Liver (tissue), 9 donors: Measurements from ENCODE around the gene PSMB3. TPM values are rescaled to one million over a fixed set of nuclear protein-coding genes. Genes with fewer than 3 reads are reported as not detected.

Experiments
- DNase-seq: peaks from one replicate; pipeline ENCODE4 v3.0.0-alpha.2; 2017; ENCODE audit warnings: low spot score
- H3K27ac ChIP-seq, 2 donors: one replicate each; pipeline ENCODE4 v1.7.0; 2013; ENCODE audit warnings: inconsistent platforms in 2 of 2, low read length in 2 of 2, control low read depth in 1 of 2, low read depth in 1 of 2, mild to moderate bottlenecking in 1 of 2
- H3K27me3 ChIP-seq, 4 donors: one replicate each; pipeline versions ENCODE4 v1.6.1 to v1.7.0; 2013; ENCODE audit warnings: low read length in 3 of 4, inconsistent platforms in 1 of 4, mild to moderate bottlenecking in 1 of 4, moderate library complexity in 1 of 4; ENCODE audit not compliant: control insufficient read depth in 4 of 4, insufficient read depth in 4 of 4
- H3K36me3 ChIP-seq, 4 donors: one replicate each; pipeline versions ENCODE4 v1.6.1 to v1.7.0; 2013; ENCODE audit warnings: low read length in 3 of 4, mild to moderate bottlenecking in 3 of 4, low read depth in 1 of 4, moderate library complexity in 1 of 4; ENCODE audit not compliant: control insufficient read depth in 4 of 4, insufficient read depth in 3 of 4
- H3K4me1 ChIP-seq, 4 donors: one replicate each; pipeline versions ENCODE4 v1.6.1 to v1.7.0; 2013; ENCODE audit warnings: low read length in 3 of 4, mild to moderate bottlenecking in 3 of 4, moderate library complexity in 1 of 4; ENCODE audit not compliant: control insufficient read depth in 4 of 4, insufficient read depth in 4 of 4
- H3K4me3 ChIP-seq, 3 donors: one replicate each; pipeline versions ENCODE4 v1.6.1 to v1.7.0; 2013; ENCODE audit warnings: low read length in 3 of 3, control low read depth in 1 of 3, low read depth in 1 of 3, mild to moderate bottlenecking in 1 of 3
- H3K9ac ChIP-seq, 2 donors: one replicate each; pipeline ENCODE4 v1.7.0; 2013; ENCODE audit warnings: low read length in 2 of 2, mild to moderate bottlenecking in 2 of 2, moderate library complexity in 2 of 2, control low read depth in 1 of 2, low read depth in 1 of 2
- H3K9me3 ChIP-seq, 4 donors: one replicate each; pipeline versions ENCODE4 v1.6.1 to v1.7.0; 2013; ENCODE audit warnings: low read length in 3 of 4; ENCODE audit not compliant: control insufficient read depth in 4 of 4
- ATF3 ChIP-seq: IDR thresholded peaks from 2 replicates; pipeline ENCODE4 v1.6.1; 2016; ENCODE audit warnings: antibody characterized with exemption
- CTCF ChIP-seq: fragments of 150-350 bp; IDR thresholded peaks from 2 replicates; pipeline ENCODE4 v1.5.1; 2017; ENCODE audit warnings: improper control_type of control experiment, low read depth, low read length; ENCODE audit not compliant: missing input control
- EGR1 ChIP-seq, 2 donors: IDR thresholded peaks; 2 replicates each; pipeline ENCODE4 v1.6.1; 2016 to 2018; ENCODE audit warnings: antibody characterized with exemption in 2 of 2, low read depth in 2 of 2
- FOXA1 ChIP-seq: IDR thresholded peaks from 2 replicates; pipeline ENCODE4 v1.6.1; 2016; ENCODE audit warnings: antibody characterized with exemption
- FOXA2 ChIP-seq: IDR thresholded peaks from 2 replicates; pipeline ENCODE4 v1.6.1; 2016; ENCODE audit warnings: antibody characterized with exemption
- GABPA ChIP-seq, 2 donors: IDR thresholded peaks in 1 of 2; conservative IDR thresholded peaks in 1 of 2; 2 replicates each; pipeline ENCODE4 v1.6.1; 2016; ENCODE audit warnings: antibody characterized with exemption in 2 of 2, mild to moderate bottlenecking in 1 of 2, moderate library complexity in 1 of 2
- HNF4A ChIP-seq, 2 donors: conservative IDR thresholded peaks; 2 replicates each; pipeline ENCODE4 v1.6.1; 2016; ENCODE audit warnings: antibody characterized with exemption in 2 of 2, mild to moderate bottlenecking in 2 of 2
- JUND ChIP-seq, 2 donors: IDR thresholded peaks; 2 replicates each; pipeline ENCODE4 v1.6.1; 2016; ENCODE audit warnings: antibody characterized with exemption in 2 of 2
- MAX ChIP-seq: IDR thresholded peaks from 2 replicates; pipeline ENCODE4 v1.6.1; 2016; ENCODE audit warnings: antibody characterized with exemption
- NR2F2 ChIP-seq: IDR thresholded peaks from 2 replicates; pipeline ENCODE4 v1.6.1; 2016; ENCODE audit warnings: antibody characterized with exemption
- RAD21 ChIP-seq, 2 donors: IDR thresholded peaks; 2 replicates each; pipeline ENCODE4 v1.6.1; 2016; ENCODE audit warnings: antibody characterized with exemption in 2 of 2, mild to moderate bottlenecking in 2 of 2
- REST ChIP-seq: IDR thresholded peaks from 2 replicates; pipeline ENCODE4 v1.6.1; 2016; ENCODE audit warnings: antibody characterized with exemption, mild to moderate bottlenecking
- RXRA ChIP-seq, 2 donors: IDR thresholded peaks; 2 replicates each; pipeline ENCODE4 v1.6.1; 2017 to 2018; ENCODE audit warnings: antibody characterized with exemption in 2 of 2, mild to moderate bottlenecking in 1 of 2
- SP1 ChIP-seq: IDR thresholded peaks from 2 replicates; pipeline ENCODE4 v1.6.1; 2018; ENCODE audit warnings: antibody characterized with exemption, mild to moderate bottlenecking
- TAF1 ChIP-seq: conservative IDR thresholded peaks from 2 replicates; pipeline ENCODE4 v1.6.1; 2016; ENCODE audit warnings: antibody characterized with exemption, mild to moderate bottlenecking
- WGBS: extraction: QIAGEN DNeasy Blood & Tissue Kit; methylation state at CpG from one replicate; pipeline ENCODE4 v1.1.7; 2013; 5-methylcytosine and 5-hydroxymethylcytosine counted together
- polyA plus RNA-seq, 2 donors: library from polyadenylated mRNA; stranded (reverse) in 1 of 2; unstranded in 1 of 2; fragments of 200-250 nt in 1 of 2; fragments of >200 nt in 1 of 2; fragmentation: Nextera tagmentation in 1 of 2; extraction: Ambion mirVana in 1 of 2; gene quantifications; one replicate each; pipeline versions ENCODE4 v1.2.1 to v1.2.3, GENCODE V29; 2013 to 2015
- total RNA-seq, 2 donors: library from RNA; depleted of rRNA; stranded (reverse); fragments of >200 nt; gene quantifications; one replicate each; pipeline ENCODE4 v1.2.3, GENCODE V29; 2014
- donor health status: healthy.
- donor health status: healthy.
- donor health status: healthy.
- donor health status: healthy.
- donor health status: healthy.

Gene PSMB3
- total and polyA plus RNA-seq, 4 donors = 121 to 279 (median 169) TPM

- TF ChIP-seq MAX (peak; percentile 73), TAF1 (no peak), GABPA (IDR thresholded peaks at IDR 0.05 in 1 of 2, conservative IDR thresholded peaks at IDR 0.05 in 1 of 2) (peak; percentile 45 to 68), SP1 (peak; percentile 76), RAD21 (IDR thresholded peaks at IDR 0.05) (peak in 1 of 2 donors; percentile 24), HNF4A (conservative IDR thresholded peaks at IDR 0.05) (peak; percentile 58 to 65), FOXA2 (peak; percentile 16), FOXA1 (no peak), JUND (IDR thresholded peaks at IDR 0.05) (no peak)
Measured at GRCh38 chr17:38799501-38800236, 47.1 kb downstream of the PSMB3 start, which contains the start of gene PIP4K2B (continued).

- WGBS = 25% methylated on average over 14 of the region's 14 CpGs
Measured at GRCh38 chr17:38800237-38800760, 47.8 kb downstream of the PSMB3 start.

GRCh38 chr17:38809828-38810227 lies 57.3 kb downstream of the PSMB3 start:
- H3K27ac ChIP-seq = no peak overlapping the region
- no peak for TF ChIP-seq GABPA (IDR thresholded peaks at IDR 0.05 in 1 of 2, conservative IDR thresholded peaks at IDR 0.05 in 1 of 2)
- TF ChIP-seq ATF3 = no peak
- TF ChIP-seq CTCF = no peak
- TF ChIP-seq REST = no peak
- no peak for TF ChIP-seq NR2F2
- no peak for TF ChIP-seq EGR1 (IDR thresholded peaks at IDR 0.05; ENCODE audit: low read depth in 2 of 2)
- no peak for TF ChIP-seq JUND (IDR thresholded peaks at IDR 0.05)
- no peak for TF ChIP-seq RAD21 (IDR thresholded peaks at IDR 0.05)
- TF ChIP-seq TAF1 = no peak
- no peak for TF ChIP-seq RXRA (IDR thresholded peaks at IDR 0.05)
- H3K9ac ChIP-seq = no peak overlapping the region
- 97% methylated on average over 7 of the region's 7 CpGs for WGBS
- no peak overlapping the region for H3K4me3 ChIP-seq
- no peaks in the 10 kb centered on the region for H3K4me1 ChIP-seq
- H3K36me3 ChIP-seq = peaks cover 25 to 68% (median 50%) of the 10 kb centered on the region in 4 donors
- no peaks in the 10 kb centered on the region for H3K9me3 ChIP-seq
- no peak for DNase-seq
- H3K27me3 ChIP-seq = no peaks in the 10 kb centered on the region

More at GRCh38 chr17:38800237-38800760, 47.8 kb downstream of the PSMB3 start:
- H3K4me1 ChIP-seq = peaks cover 4 to 37% (median 26%) of the 10 kb centered on the region in 4 donors
- peak; percentile 2 to 4 for TF ChIP-seq HNF4A (conservative IDR thresholded peaks at IDR 0.05)
- no peak for TF ChIP-seq ATF3
- peak overlapping the region; percentile 52 to 82 (median 63) for H3K4me3 ChIP-seq
- no peak for DNase-seq
- H3K27me3 ChIP-seq = no peaks in the 10 kb centered on the region
- H3K9ac ChIP-seq = peak overlapping the region in 1 of 2 donors; percentile 9
- peaks cover 12 to 35% (median 29%) of the 10 kb centered on the region in 4 donors for H3K36me3 ChIP-seq
- H3K27ac ChIP-seq = peak overlapping the region; percentile 93 to 99
- no peaks in the 10 kb centered on the region for H3K9me3 ChIP-seq
